Keratinocyte (primary cell): ENCODE measurements around the gene SYNM. TPM values are rescaled to one million over a fixed set of nuclear protein-coding genes. Genes with fewer than 3 reads are reported as not detected.

ENCODE experiments used
- DNase-seq: peaks from one replicate; pipeline ENCODE4 v3.0.0-alpha.2; 2011; ENCODE audit warnings: low read depth, missing footprints, low spot score
- FAIRE-seq: peaks from 2 replicates; lab custom pipeline; 2011; peaks lifted over from hg19 to GRCh38; lab: Jason Lieb, UNC
- H2AFZ ChIP-seq: 2 replicates; pipeline ENCODE4 v1.6.0; 2012; ENCODE audit warnings: low read length, control low read depth, inconsistent platforms; ENCODE audit not compliant: control insufficient read depth
- H3K27ac ChIP-seq: 2 replicates; pipeline ENCODE4 v1.5.1; 2011; ENCODE audit warnings: low read length; ENCODE audit not compliant: control insufficient read depth, insufficient read depth
- H3K27me3 ChIP-seq: 3 replicates; pipeline ENCODE4 v1.6.0; 2011; ENCODE audit warnings: low read length; ENCODE audit not compliant: control insufficient read depth, insufficient read depth; ENCODE audit errors: extremely low read depth
- H3K36me3 ChIP-seq, 2 experiments: 2 replicates in 1 of 2; 3 replicates in 1 of 2; pipeline ENCODE4 v1.5.1; 2011; ENCODE audit warnings: low read length in 2 of 2, mild to moderate bottlenecking in 1 of 2; ENCODE audit not compliant: control insufficient read depth in 2 of 2, insufficient read depth in 2 of 2; ENCODE audit errors: extremely low read depth in 1 of 2
- H3K4me1 ChIP-seq: 3 replicates; pipeline ENCODE4 v1.5.1; 2011; ENCODE audit warnings: low read length; ENCODE audit not compliant: control insufficient read depth, insufficient read depth; ENCODE audit errors: extremely low read depth
- H3K4me2 ChIP-seq: 3 replicates; pipeline ENCODE4 v1.6.0; 2011; ENCODE audit warnings: low read depth, low read length; ENCODE audit not compliant: control insufficient read depth, insufficient read depth; ENCODE audit errors: extremely low read depth
- H3K4me3 ChIP-seq, 3 experiments: fragments of 200-600 bp in 1 of 3; sonication (generic) in 1 of 3; 2 replicates in 2 of 3; 3 replicates in 1 of 3; pipeline ENCODE4 v1.5.1; 2011 to 2016; ENCODE audit warnings: low read length in 3 of 3, mild to moderate bottlenecking in 3 of 3, control low read depth in 2 of 3, inconsistent platforms in 1 of 3, low read depth in 1 of 3, mixed read lengths in 1 of 3, mixed run types in 1 of 3, moderate library complexity in 1 of 3; ENCODE audit not compliant: control insufficient read depth in 2 of 3, insufficient read depth in 2 of 3; ENCODE audit errors: extremely low read depth in 1 of 3
- H3K79me2 ChIP-seq: 2 replicates; pipeline ENCODE4 v1.6.0; 2012; ENCODE audit warnings: low read length; ENCODE audit not compliant: control insufficient read depth, insufficient read depth
- H3K9ac ChIP-seq: 3 replicates; pipeline ENCODE4 v1.6.0; 2011; ENCODE audit warnings: low read length; ENCODE audit not compliant: control insufficient read depth, insufficient read depth; ENCODE audit errors: extremely low read depth
- H3K9me1 ChIP-seq: 3 replicates; pipeline ENCODE4 v1.6.0; 2011; ENCODE audit warnings: low read length; ENCODE audit not compliant: control insufficient read depth, insufficient read depth; ENCODE audit errors: extremely low read depth
- H3K9me3 ChIP-seq: 2 replicates; pipeline ENCODE4 v1.5.1; 2012; ENCODE audit warnings: low read depth, low read length; ENCODE audit not compliant: control insufficient read depth
- H4K20me1 ChIP-seq: 3 replicates; pipeline ENCODE4 v1.6.0; 2011; ENCODE audit warnings: low read length; ENCODE audit not compliant: control insufficient read depth, insufficient read depth; ENCODE audit errors: extremely low read depth
- EZH2 ChIP-seq: IDR thresholded peaks from one replicate; pipeline ENCODE4 v1.6.1; 2012; ENCODE audit warnings: inconsistent platforms, mild to moderate bottlenecking, low read length, moderate library complexity
- dilution Hi-C: fragments of 300-500 bp; cut with MboI; formaldehyde crosslinking; loops from one replicate; pipeline ENCODE4 v1.7.0; 2020; ENCODE audit warnings: low sequenced_read_pairs; ENCODE audit not compliant: extremely low pct_ligation_motif_present
- polyA plus RNA-seq, 5 experiments: library from polyadenylated mRNA; depleted of rRNA in 3 of 5; stranded (reverse) in 3 of 5; stranded (forward) in 1 of 5; unstranded in 1 of 5; fragments of >200 nt; gene quantifications; 1 replicate in 1 of 5; 2 replicates in 3 of 5; 3 replicates in 1 of 5; pipeline versions ENCODE4 v1.2.1 to v1.2.3, GENCODE V29; 2011 to 2012; ENCODE audit warnings: missing spikeins in 2 of 5, low read depth in 1 of 5, low replicate concordance in 1 of 5
- TF ChIP-seq, protein P1 (sequence below), 3 experiments: IDR thresholded peaks in 1 of 3; conservative IDR thresholded peaks in 1 of 3; optimal IDR thresholded peaks in 1 of 3; 2 replicates in 2 of 3; 3 replicates in 1 of 3; pipeline versions ENCODE3 to v1.5.1; 2011; ENCODE audit warnings: low read length in 3 of 3, mild to moderate bottlenecking in 3 of 3, moderate library complexity in 2 of 3, control low read depth in 1 of 3, inconsistent platforms in 1 of 3; ENCODE audit not compliant: insufficient read depth in 2 of 3; ENCODE audit errors: extremely low read depth in 1 of 3

Gene SYNM
- polyA plus RNA-seq, 1 donor (not counting 4 experiments of a cell fraction or from before 2014, with no cell fraction given): 0.09 TPM

DNA sequence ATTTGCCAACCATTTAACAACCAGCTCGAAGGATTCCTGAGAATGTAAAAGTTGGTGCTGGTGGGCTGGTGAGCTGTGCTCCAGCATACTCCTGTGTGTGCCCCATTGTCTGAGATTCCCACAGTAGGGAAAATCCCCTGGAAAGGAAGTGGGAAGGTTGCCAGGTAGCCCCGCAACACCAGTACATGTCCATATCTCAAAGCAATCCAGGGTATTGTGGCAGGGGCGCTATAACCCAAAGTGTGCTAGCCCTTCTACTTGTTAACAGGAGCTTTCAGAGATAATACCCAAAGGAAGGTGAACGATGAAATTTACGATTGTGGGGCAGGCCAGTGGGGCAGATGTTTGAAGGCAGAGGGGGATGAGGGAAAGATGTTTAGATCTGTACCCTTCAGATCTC lies 42.7 kb upstream of the SYNM start:
- DNase-seq: no peak
- Histone ChIP-seq H4K20me1 (no peaks in the 10 kb centered on the region), H2AFZ (no peak overlapping the region), H3K4me1 (no peaks in the 10 kb centered on the region), H3K36me3 (no peaks in the 10 kb centered on the region), H3K4me3 (no peak overlapping the region), H3K9me1 (no peaks in the 10 kb centered on the region), H3K9me3 (no peaks in the 10 kb centered on the region), H3K27me3 (peaks cover 26% of the 10 kb centered on the region), H3K27ac (no peak overlapping the region), H3K9ac (no peak overlapping the region), H3K4me2 (no peak overlapping the region), H3K79me2 (no peaks in the 10 kb centered on the region)
- FAIRE-seq: no peak
- dilution Hi-C loops: no loop called here
- TF ChIP-seq, protein P1, sequence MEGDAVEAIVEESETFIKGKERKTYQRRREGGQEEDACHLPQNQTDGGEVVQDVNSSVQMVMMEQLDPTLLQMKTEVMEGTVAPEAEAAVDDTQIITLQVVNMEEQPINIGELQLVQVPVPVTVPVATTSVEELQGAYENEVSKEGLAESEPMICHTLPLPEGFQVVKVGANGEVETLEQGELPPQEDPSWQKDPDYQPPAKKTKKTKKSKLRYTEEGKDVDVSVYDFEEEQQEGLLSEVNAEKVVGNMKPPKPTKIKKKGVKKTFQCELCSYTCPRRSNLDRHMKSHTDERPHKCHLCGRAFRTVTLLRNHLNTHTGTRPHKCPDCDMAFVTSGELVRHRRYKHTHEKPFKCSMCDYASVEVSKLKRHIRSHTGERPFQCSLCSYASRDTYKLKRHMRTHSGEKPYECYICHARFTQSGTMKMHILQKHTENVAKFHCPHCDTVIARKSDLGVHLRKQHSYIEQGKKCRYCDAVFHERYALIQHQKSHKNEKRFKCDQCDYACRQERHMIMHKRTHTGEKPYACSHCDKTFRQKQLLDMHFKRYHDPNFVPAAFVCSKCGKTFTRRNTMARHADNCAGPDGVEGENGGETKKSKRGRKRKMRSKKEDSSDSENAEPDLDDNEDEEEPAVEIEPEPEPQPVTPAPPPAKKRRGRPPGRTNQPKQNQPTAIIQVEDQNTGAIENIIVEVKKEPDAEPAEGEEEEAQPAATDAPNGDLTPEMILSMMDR (optimal IDR thresholded peaks at IDR 0.05 in 1 of 3, IDR thresholded peaks at IDR 0.05 in 1 of 3, conservative IDR thresholded peaks at IDR 0.05 in 1 of 3; ENCODE audit: extremely low read depth in 1 of 3, insufficient read depth in 2 of 3, low read length in 3 of 3): no peak
- TF ChIP-seq EZH2: no peak

DNA sequence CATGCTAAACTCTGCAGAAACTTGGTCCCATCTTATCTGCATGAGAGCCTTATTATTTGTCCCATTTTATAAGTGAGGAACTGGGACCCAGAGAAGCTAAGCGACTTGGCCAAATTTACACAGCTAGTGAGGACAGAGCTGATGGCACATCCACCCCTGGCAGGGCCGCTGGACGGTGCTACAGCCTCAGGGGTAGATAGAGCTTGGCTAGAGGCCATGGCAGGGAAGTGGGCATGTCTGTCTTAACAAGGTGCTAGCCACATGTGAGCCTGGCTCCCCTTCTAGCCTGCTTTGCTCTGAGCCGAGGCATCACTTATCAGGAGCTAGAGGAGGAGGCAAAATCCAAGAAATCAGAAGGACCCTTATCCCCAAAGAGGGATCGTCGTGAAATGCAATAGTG lies 36.7 kb upstream of the SYNM start:
- Histone ChIP-seq H3K4me2 (no peak overlapping the region), H3K36me3 (no peaks in the 10 kb centered on the region), H3K9me1 (no peaks in the 10 kb centered on the region), H3K27me3 (peaks cover 6% of the 10 kb centered on the region), H3K27ac (no peak overlapping the region), H3K4me1 (peaks cover 4% of the 10 kb centered on the region), H3K4me3 (no peak overlapping the region), H3K9me3 (no peaks in the 10 kb centered on the region), H4K20me1 (no peaks in the 10 kb centered on the region), H2AFZ (no peak overlapping the region), H3K79me2 (no peaks in the 10 kb centered on the region), H3K9ac (no peak overlapping the region)
- TF ChIP-seq EZH2: no peak
- TF ChIP-seq, protein P1 (optimal IDR thresholded peaks at IDR 0.05 in 1 of 3, IDR thresholded peaks at IDR 0.05 in 1 of 3, conservative IDR thresholded peaks at IDR 0.05 in 1 of 3; ENCODE audit: extremely low read depth in 1 of 3, insufficient read depth in 2 of 3, low read length in 3 of 3): no peak
- DNase-seq: no peak
- FAIRE-seq: no peak
- dilution Hi-C loops: no loop called here
